Activated CD8-positive, alpha-beta memory T cell treated with anti-CD3 and anti-CD28 coated beads for 24 hours (primary cell): Measurements from ENCODE around the gene ABCD2.
"Not testable (repeated sequence)": the region's sequence is repeated elsewhere in the genome, so short reads cannot be mapped to it uniquely, and the experiment has no call there.

Experiments used
- DNase-seq: peaks from one replicate; pipeline ENCODE4 v3.0.0-alpha.2; 2020

ABCD2 gene

DNA sequence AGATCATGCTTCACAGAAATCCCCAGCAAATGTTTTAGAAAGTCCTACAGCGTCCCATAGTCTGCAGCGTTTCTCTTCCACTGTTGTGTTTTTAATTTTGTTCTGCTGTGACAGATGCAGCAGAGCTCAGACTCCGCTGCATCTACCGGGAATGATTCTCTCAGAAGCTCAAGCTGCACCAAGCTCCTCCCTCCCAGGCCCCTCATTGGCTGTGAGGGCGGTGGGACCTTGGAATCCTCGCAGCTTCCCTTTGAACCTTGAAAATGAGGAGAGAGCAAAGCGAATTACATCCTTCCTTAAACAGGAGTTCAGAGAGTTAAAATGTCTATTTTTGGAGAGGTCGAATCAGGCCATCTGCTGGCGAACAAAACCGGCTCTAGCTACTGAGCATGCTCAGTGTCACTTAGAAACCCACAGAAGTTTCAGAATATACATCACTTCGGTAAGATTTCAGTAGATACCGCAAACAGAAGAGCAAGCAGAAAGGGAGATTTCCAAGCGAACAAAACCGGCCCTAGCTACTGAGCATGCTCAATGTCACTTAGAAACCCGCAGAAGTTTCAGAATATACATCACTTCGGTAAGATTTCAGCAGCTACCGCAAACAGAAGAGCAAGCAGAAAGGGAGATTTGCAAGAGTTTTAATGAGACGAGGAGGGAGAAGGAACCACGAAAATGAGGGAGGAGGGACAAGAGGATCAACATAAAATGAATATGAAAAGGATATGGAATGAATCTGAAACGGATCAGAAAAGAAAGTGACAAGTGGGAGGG is at the start of gene ABCD2:
TSS of gene ABCD2 (minus strand) at position 144 of the 774 bp plus-strand sequence. CDS start 188 bp downstream, outside the sequence.
- DNase-seq = peak; percentile 88

DNA sequence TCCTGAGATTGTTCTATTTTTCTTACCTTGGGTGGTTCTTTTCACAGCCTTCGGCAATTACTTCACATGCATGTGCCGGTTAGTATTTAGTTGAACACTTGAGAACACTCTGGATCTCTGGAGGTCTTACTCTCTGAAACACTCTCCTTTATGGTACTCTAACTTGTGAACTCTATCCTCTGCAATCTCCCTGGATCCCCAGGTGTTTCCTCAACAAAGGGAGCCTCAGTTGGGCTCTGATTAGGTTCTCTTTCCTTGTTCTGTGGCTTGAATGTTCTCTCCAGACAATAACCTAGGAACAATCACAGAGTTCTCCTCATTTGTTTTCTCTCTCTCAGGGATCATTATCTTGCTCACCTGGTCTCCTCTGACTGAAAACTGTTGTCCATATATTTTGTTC is 40.5 kb upstream of the ABCD2 start:
- no peak for DNase-seq

- no peak for DNase-seq
Measured at GRCh38 chr12:39647383-39647782, 27.8 kb upstream of the ABCD2 start.

DNA sequence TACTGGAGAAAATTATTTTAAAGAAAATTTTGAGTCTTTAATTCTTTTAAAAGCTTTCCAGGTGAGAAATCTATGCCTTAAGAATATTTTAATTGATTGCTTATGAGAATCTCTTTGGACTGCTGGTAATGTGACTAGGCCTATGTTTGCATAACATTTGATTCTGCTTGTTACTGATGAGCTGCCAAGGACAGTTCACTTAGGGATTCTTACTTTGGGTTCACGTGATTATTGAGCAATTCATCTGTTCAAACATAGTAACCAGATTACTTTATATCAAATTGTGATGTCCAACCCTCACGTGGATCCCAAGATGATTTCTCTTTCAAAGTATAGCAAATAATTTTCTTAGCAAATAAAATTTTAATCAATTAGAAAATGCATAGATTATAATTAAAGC is 27.4 kb upstream of the ABCD2 start:
- DNase-seq = no peak

- DNase-seq = no peak
Measured at GRCh38 chr12:39643052-39643451, 23.4 kb upstream of the ABCD2 start.

DNA sequence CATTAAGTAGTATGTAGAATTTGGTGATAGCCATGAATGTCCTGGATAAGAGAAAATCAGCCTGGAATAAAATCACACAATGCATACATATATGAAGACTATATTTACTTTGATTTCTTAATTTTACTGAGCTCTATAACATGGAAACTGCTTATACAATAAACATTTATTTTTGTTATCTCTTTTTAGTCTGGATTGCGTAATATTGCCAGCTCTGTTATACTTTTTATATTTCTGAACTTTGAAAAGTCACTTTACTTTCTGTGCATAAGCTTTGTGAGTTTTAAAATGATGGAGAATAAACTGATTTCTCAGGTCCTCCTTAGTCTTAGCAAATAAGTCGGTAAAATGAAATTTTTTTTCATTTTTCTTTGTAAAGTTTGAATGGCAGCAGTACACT is 19.2 kb upstream of the ABCD2 start:
- no peak for DNase-seq

DNA sequence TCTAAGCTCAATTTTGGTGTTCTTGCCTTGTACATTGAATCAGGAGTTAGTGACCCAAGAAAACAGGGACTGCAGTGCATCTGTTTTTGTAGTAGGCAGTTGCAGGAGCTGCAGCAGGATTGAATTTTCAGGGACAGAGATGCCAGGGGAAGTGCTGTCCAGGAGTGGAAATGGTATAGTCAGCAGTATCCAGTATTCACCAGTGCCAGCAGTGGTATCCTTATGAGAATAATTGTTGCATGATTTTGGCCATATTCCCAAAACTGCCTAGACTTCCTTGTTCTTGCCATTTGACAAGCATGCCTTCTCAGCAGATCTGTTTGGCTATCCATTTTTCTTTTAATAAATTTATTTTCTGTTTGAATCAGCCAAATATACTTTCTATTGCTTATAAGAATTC is 18.6 kb upstream of the ABCD2 start:
- no peak for DNase-seq

DNA sequence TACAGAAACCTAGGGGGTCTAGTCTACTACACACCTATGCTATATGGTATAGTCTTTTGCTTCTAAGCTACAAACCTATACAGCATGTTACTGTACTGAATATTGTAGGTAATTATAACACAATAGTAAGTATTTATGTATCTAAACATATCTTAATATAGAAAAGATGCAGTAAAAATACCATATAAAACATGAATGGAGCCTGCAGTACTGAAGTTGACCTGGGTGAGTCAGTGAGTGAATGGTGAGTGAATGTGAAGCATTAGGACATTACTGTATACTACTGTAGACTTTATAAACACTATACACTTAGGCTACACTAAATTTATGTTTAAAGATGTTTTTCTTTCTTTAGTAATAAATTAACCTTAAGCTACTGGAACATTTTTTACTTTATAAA is 13.1 kb upstream of the ABCD2 start:
- no peak for DNase-seq

- no peak for DNase-seq
Measured at GRCh38 chr12:39628836-39629235, 9.2 kb upstream of the ABCD2 start.

- DNase-seq = no peak
Measured at GRCh38 chr12:39627914-39628313, 8.3 kb upstream of the ABCD2 start.

GRCh38 chr12:39626033-39626814 is 6.6 kb upstream of the ABCD2 start:
- DNase-seq = no peak

GRCh38 chr12:39623919-39624318 is 4.3 kb upstream of the ABCD2 start:
- DNase-seq = no peak

GRCh38 chr12:39623160-39623559 is 3.6 kb upstream of the ABCD2 start:
- DNase-seq = not testable (repeated sequence)

- no peak for DNase-seq
Measured at GRCh38 chr12:39622306-39622705, 2.7 kb upstream of the ABCD2 start.

DNA sequence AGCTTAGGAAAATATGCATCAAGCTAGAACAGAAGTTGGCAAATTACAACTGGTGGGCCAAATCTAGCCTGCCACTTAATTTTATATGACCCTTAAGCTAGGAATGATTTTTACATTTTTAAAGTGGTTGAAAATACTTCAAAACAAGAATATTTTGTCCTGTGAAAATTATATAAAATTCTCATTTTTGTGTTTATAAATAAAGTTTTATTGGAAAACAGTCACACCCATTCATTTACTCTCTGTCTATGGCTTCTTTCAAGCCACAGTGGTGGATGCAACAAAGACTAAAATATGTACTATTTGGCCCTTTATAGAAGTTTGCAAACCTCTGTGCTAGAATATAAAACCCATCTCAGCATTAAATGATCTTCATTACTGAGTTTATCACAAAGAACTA is 2.1 kb upstream of the ABCD2 start:
- DNase-seq = no peak

- peak; percentile 80 for DNase-seq
Measured at GRCh38 chr12:39620659-39621658, 1.4 kb upstream of the ABCD2 start.

DNA sequence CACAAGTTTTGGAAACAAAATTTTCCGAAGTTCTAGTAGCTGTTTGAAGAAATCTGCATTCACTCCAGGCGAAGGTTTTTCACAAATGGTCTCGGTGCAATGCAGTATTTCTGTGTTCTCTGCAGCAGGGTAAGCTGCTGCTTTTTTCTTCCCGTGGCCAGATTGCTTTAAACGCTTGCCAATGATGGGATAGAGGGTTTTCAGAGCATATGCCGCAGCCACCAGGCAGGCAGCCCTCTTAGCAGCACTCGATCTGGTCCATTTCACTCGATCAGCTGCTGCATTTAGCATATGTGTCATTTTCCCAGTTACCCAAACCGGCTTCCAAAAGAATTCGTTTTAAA is 315 bp downstream of the ABCD2 start:
- peak; percentile 65 for DNase-seq

- no peak for DNase-seq
Measured at GRCh38 chr12:39618701-39619100, 902 bp downstream of the ABCD2 start.

DNA sequence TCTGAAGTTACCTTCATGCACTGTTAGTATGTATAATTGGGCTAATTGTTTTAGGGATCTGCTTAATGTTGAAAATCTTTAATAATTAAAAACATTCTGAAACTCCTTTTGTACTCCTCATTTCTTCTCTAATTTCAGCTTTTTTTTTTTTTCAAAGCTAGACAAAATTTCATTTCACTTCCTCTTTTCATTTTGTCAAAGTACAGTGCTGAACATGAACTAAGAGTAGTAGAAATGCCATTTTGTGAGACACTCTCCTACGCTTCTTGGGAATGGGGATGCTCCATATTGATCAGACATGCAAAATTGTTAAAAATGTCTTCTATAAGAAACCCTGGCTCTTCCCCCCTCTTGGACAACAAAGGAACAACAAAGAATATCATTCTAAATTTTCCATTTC is 1.7 kb downstream of the ABCD2 start:
- no peak for DNase-seq

GRCh38 chr12:39616666-39617065 is 2.9 kb downstream of the ABCD2 start:
- no peak for DNase-seq

DNA sequence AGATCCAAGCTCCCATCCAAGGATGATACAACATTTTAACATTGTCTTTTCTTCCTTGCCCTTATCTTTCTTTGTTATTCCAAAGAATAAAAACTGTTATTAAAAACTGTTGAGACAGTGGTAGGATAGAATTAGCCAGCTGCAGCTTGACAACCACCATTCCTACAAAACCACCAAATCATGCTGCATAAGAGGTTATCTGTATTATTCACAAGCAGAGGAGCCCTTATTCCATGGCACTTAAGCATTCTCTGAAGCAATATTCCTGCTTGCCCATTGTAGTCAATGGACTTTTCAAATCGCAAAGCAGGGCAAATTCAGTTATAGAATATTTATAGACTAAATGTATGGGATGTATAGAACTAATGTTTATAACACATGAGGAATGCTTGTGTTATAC is 3.4 kb downstream of the ABCD2 start:
- DNase-seq = no peak

DNA sequence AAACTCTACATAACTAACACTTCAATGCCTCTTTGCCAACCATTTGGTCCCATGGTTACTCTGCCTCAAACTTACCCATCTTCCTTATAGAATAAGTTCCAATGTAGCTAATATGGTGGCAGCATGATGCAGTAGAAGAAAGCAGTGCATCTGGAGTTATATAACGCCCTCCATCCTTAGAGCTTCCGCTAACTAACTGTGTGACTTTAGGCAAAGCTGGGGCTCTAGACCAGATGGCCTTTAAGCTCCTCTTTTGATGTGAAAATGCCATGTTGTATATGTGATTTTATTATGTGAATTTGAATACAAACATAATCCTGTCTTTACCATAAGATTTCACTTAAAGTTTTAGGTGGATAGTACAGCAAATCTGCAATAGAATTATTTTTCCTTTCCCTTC is 6.1 kb downstream of the ABCD2 start:
- DNase-seq = no peak

GRCh38 chr12:39612250-39612649 is 7.4 kb downstream of the ABCD2 start:
- DNase-seq = no peak
